IPS-18a (cell line): ENCODE data around the gene HEATR5A.
"Not testable (repeated sequence)": the region's sequence is repeated elsewhere in the genome, so short reads cannot be mapped to it uniquely, and the experiment has no call there.

Experiments used
- H3K27ac ChIP-seq: one replicate; pipeline ENCODE4 v1.5.1; 2013; ENCODE audit warnings: low read length
- H3K27me3 ChIP-seq: one replicate; pipeline ENCODE4 v1.6.1; 2013; ENCODE audit warnings: mild to moderate bottlenecking, low read length; ENCODE audit not compliant: control insufficient read depth, insufficient read depth
- H3K36me3 ChIP-seq: one replicate; pipeline ENCODE4 v1.6.1; 2013; ENCODE audit warnings: low read depth, low read length; ENCODE audit not compliant: control insufficient read depth
- H3K4me1 ChIP-seq: one replicate; pipeline ENCODE4 v1.6.1; 2013; ENCODE audit warnings: low read depth, low read length; ENCODE audit not compliant: control insufficient read depth
- H3K4me3 ChIP-seq: one replicate; pipeline ENCODE4 v1.5.1; 2013; ENCODE audit warnings: low read length
- H3K9ac ChIP-seq: one replicate; pipeline ENCODE4 v1.6.1; 2013; ENCODE audit warnings: mild to moderate bottlenecking, low read length, moderate library complexity
- H3K9me3 ChIP-seq: one replicate; pipeline ENCODE4 v1.6.1; 2013; ENCODE audit warnings: low read depth, low read length; ENCODE audit not compliant: control insufficient read depth

HEATR5A gene

DNA sequence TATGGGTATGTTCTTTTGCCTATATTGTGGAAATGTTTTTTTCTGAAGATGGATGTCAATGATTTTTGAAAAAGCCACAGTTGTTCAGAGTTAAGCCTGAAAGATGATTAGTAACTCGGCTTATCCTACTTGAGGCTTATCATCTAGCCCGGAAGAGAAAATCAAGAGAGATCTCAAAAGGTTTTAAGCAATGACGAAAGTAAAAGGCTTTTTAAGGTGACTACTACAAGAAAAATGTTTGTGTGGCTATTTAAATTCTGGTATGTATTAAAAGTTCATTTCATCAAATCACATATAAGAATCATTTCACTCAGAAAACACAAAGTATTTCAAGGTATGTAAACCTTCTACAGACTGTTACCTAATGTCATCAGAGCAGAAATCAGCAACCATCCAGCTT, 40.2 kb downstream of the HEATR5A start:
- Histone ChIP-seq H3K9me3 (no peaks in the 10 kb centered on the region), H3K36me3 (peaks cover 7% of the 10 kb centered on the region), H3K4me3 (no peak overlapping the region), H3K9ac (no peak overlapping the region), H3K27ac (no peak overlapping the region), H3K4me1 (no peaks in the 10 kb centered on the region), H3K27me3 (no peaks in the 10 kb centered on the region)

DNA sequence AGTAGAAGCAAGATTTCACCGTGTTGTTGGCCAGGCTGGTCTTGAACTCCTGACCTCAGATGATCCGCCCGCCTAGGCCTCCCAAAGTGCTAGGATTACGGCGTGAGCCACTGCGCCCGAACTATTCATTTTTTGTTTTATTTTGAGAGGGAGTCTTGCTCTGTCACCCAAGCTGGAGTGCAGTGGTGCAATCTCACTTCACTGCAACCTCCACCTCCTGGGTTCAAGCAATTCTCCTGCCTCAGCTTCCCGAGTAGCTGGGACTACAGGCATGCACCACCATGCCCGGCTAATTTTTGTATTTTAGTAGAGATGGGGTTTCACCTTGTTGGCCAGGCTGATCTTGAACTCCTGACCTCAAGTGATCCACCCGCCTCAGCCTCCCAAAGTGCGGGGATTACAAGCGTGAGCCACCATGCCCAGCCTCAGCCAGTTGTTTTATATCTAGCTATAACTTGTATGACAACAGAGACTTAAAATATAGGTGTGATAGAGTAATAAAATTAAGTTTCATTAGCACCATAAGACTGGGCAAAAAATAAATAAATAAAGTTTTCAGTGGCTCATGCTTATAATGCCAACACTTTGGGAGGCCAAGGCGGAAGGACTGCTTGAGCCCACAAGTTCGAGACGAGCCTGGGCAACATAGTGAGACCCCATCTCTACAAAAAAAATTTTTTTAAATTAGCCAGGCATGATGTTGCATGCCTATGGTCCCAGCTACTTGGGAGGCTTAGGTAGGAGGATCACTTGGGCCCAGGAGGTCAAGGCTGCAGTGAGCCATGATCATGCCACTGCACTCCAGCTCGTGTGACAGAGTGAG, 41.0 kb downstream of the HEATR5A start:
- not testable (repeated sequence) for H3K36me3 ChIP-seq

DNA sequence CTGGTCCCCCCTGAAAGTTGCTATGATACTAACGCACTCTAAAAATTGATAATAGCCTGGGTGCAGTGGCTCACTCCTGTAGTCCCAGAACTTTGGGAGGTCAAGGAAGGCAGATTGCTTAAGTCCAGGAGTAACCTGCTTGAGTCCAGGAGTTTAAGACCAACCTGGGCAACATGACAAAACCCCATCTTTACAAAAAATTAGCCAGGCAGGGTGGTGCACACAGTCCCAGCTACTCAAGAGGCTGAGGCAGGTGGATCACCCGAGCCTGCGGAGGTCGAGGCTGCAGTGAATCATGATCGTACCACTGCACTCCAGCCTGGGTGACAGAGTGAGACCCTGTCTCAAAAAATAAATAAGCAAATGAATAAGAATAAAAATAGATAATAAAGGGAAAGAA, 42.9 kb downstream of the HEATR5A start:
- no peaks in the 10 kb centered on the region for H3K4me1 ChIP-seq
- no peaks in the 10 kb centered on the region for H3K36me3 ChIP-seq
- no peak overlapping the region for H3K27ac ChIP-seq
- no peak overlapping the region for H3K9ac ChIP-seq
- no peak overlapping the region for H3K4me3 ChIP-seq
- no peaks in the 10 kb centered on the region for H3K9me3 ChIP-seq
- no peaks in the 10 kb centered on the region for H3K27me3 ChIP-seq

More for the DNA sequence above, 41.0 kb downstream of the HEATR5A start:
- H3K27me3 ChIP-seq, H3K9ac ChIP-seq, H3K4me3 ChIP-seq, H3K9me3 ChIP-seq, H3K27ac ChIP-seq, H3K4me1 ChIP-seq: not testable (repeated sequence)

GRCh38 chr14:31371646-31372045, 48.7 kb downstream of the HEATR5A start:
- Histone ChIP-seq H3K9ac (no peak overlapping the region), H3K9me3 (no peaks in the 10 kb centered on the region), H3K27ac (no peak overlapping the region), H3K4me1 (no peaks in the 10 kb centered on the region), H3K27me3 (no peaks in the 10 kb centered on the region), H3K36me3 (peaks cover 6% of the 10 kb centered on the region), H3K4me3 (no peak overlapping the region)

DNA sequence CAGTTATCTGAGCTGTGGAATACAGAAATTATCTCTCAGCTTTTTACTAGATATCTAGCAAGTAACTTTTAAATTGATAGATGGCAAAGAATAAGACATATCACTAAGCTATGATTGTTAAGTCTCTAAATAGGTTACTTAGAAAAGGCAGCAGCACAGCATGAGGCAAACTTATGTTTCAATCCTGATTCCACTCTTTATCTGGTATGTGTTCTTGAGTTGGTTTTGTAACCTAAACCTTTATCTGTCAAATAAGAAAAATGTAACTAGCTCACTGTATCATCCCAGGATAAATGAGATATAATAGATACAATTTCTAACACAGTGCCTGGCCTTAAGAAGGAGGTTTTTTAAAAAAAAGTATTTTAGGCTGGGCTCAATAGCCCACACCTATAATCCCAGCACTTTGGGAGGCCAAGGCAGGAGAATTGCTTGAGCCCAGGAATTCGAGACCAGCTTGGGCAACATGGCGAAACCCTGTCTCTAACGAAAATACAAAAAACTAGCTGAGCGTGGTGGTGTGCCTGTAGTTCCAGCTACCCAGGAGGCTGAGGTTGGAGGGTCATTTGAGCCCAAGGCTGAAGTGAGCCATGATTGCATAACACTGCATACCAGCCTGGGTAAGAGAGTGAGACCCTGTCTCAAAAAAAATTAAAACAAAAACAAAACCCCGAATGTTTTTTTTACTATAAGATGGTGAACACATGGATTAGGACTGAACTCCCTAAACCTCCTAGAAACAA, 56.8 kb downstream of the HEATR5A start:
- peaks cover 2% of the 10 kb centered on the region for H3K36me3 ChIP-seq
- no peak overlapping the region for H3K4me3 ChIP-seq

GRCh38 chr14:31362746-31363145, 57.6 kb downstream of the HEATR5A start:
- no peak overlapping the region for H3K27ac ChIP-seq
- no peak overlapping the region for H3K4me3 ChIP-seq
- peaks cover 7% of the 10 kb centered on the region for H3K36me3 ChIP-seq
- H3K4me1 ChIP-seq = no peaks in the 10 kb centered on the region
- no peaks in the 10 kb centered on the region for H3K27me3 ChIP-seq
- H3K9ac ChIP-seq = no peak overlapping the region
- no peaks in the 10 kb centered on the region for H3K9me3 ChIP-seq

More for the DNA sequence above, 56.8 kb downstream of the HEATR5A start:
- Histone ChIP-seq H3K27me3 (no peaks in the 10 kb centered on the region), H3K4me1 (no peaks in the 10 kb centered on the region), H3K9ac (no peak overlapping the region), H3K27ac (no peak overlapping the region), H3K9me3 (no peaks in the 10 kb centered on the region)

- H3K9ac ChIP-seq, H3K27ac ChIP-seq, H3K4me3 ChIP-seq, H3K9me3 ChIP-seq, H3K27me3 ChIP-seq, H3K36me3 ChIP-seq, H3K4me1 ChIP-seq: not testable (repeated sequence)
Observed at GRCh38 chr14:31361761-31362160, 58.6 kb downstream of the HEATR5A start.

GRCh38 chr14:31360919-31361662, 59.3 kb downstream of the HEATR5A start:
- no peaks in the 10 kb centered on the region for H3K27me3 ChIP-seq
- peaks cover 7% of the 10 kb centered on the region for H3K36me3 ChIP-seq
- H3K27ac ChIP-seq = no peak overlapping the region
- H3K4me1 ChIP-seq = no peaks in the 10 kb centered on the region
- H3K4me3 ChIP-seq = no peak overlapping the region
- no peaks in the 10 kb centered on the region for H3K9me3 ChIP-seq
- no peak overlapping the region for H3K9ac ChIP-seq

DNA sequence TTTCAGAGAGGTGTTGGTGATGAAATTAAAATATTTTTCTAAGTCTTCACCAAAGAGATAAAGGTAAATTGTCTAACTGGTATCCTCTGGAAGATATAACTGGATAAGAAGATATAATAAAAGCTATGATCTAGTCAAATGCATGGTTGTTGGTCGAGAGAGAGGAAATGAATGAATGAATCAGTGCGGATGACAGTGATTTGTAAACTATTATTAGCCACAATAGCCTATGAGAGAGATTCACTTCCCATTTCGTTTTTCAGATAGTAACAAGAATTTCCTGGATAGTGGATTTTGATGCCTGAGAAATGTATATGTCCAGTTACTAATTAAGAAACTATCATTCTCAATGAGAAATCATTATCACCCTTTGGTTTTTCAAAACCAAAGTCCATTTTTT, 63.1 kb downstream of the HEATR5A start:
- Histone ChIP-seq H3K36me3 (peaks cover 7% of the 10 kb centered on the region), H3K27me3 (no peaks in the 10 kb centered on the region), H3K4me3 (no peak overlapping the region), H3K9ac (no peak overlapping the region), H3K27ac (no peak overlapping the region), H3K9me3 (no peaks in the 10 kb centered on the region), H3K4me1 (no peaks in the 10 kb centered on the region)

DNA sequence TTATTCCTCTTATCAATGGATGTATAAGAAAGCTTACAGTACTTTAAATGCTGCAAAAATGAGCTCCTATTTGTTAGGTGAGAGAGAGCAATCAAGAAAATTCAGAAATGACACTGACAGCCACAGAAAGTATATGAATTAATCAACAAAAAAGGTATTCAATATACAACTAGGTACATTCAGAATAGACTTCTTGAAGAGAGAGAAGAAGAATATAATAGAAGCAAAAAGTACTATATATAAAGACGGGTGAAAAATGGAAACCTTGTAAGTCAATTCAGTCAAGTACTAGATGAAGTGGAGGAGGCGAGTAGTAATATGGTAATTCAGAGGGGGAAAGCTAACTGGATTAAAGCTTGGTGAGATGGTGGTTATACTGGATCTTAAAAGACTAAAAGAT, 74.3 kb downstream of the HEATR5A start:
- Histone ChIP-seq H3K36me3 (peaks cover 7% of the 10 kb centered on the region), H3K4me3 (no peak overlapping the region), H3K4me1 (no peaks in the 10 kb centered on the region), H3K27ac (no peak overlapping the region), H3K9ac (no peak overlapping the region), H3K27me3 (no peaks in the 10 kb centered on the region), H3K9me3 (no peaks in the 10 kb centered on the region)

GRCh38 chr14:31341280-31341679, 79.1 kb downstream of the HEATR5A start:
- no peaks in the 10 kb centered on the region for H3K27me3 ChIP-seq
- no peak overlapping the region for H3K9ac ChIP-seq
- no peaks in the 10 kb centered on the region for H3K4me1 ChIP-seq
- no peak overlapping the region for H3K4me3 ChIP-seq
- peaks cover 7% of the 10 kb centered on the region for H3K36me3 ChIP-seq
- H3K9me3 ChIP-seq = no peaks in the 10 kb centered on the region
- no peak overlapping the region for H3K27ac ChIP-seq
